Neural progenitor cell (in vitro differentiated cells): ENCODE results near the gene SLC16A12. TPM values are rescaled to one million over a fixed set of nuclear protein-coding genes. Genes with fewer than 3 reads are reported as not detected.
A peak's percentile ranks its signal among the peaks of the same experiment; 100 is the strongest.

ENCODE experiments used
- DNase-seq: peaks from one replicate; pipeline ENCODE4 v3.0.0-alpha.2; 2016; ENCODE audit warnings: low spot score
- H2AFZ ChIP-seq: fragments of 200-600 bp; sonication (generic); replicated peaks from 2 replicates; pipeline ENCODE4 v1.6.1; 2016; ENCODE audit warnings: antibody characterized with exemption
- H3F3A ChIP-seq: fragments of 200-600 bp; sonication (generic); 2 replicates; pipeline ENCODE4 v1.6.1; 2016; ENCODE audit warnings: antibody characterized with exemption, low read depth
- H3K27ac ChIP-seq: fragments of 200-600 bp; sonication (generic); 2 replicates; pipeline ENCODE4 v1.5.1; 2016; ENCODE audit warnings: mild to moderate bottlenecking
- H3K27me3 ChIP-seq: fragments of 200-600 bp; sonication (generic); 2 replicates; pipeline ENCODE4 v1.6.1; 2016; ENCODE audit warnings: mild to moderate bottlenecking, moderate library complexity
- H3K36me3 ChIP-seq: fragments of 200-600 bp; sonication (generic); 2 replicates; pipeline ENCODE4 v1.5.1; 2016
- H3K4me1 ChIP-seq: fragments of 200-600 bp; sonication (generic); 2 replicates; pipeline ENCODE4 v1.6.1; 2016; ENCODE audit warnings: mixed run types
- H3K4me2 ChIP-seq: fragments of 200-600 bp; sonication (generic); 2 replicates; pipeline ENCODE4 v1.6.1; 2016
- H3K4me3 ChIP-seq: fragments of 200-600 bp; sonication (generic); 2 replicates; pipeline ENCODE4 v1.5.1; 2016
- H3K79me2 ChIP-seq: fragments of 200-600 bp; sonication (generic); 2 replicates; pipeline ENCODE4 v1.6.1; 2016; ENCODE audit warnings: low read depth
- H3K9ac ChIP-seq: fragments of 200-600 bp; sonication (generic); 2 replicates; pipeline ENCODE4 v1.6.1; 2016
- H3K9me3 ChIP-seq: fragments of 200-600 bp; sonication (generic); 2 replicates; pipeline ENCODE4 v1.5.1; 2016; ENCODE audit warnings: low read depth
- H4K20me1 ChIP-seq: fragments of 200-600 bp; sonication (generic); 2 replicates; pipeline ENCODE4 v1.6.1; 2016; ENCODE audit warnings: low read depth
- H3K27ac Mint-ChIP-seq: 3 replicates; pipeline ENCODE4 v1.8.0; 2021; ENCODE audit warnings: mixed read lengths
- H3K27me3 Mint-ChIP-seq: 2 replicates; pipeline ENCODE4 v1.8.0; 2022; ENCODE audit warnings: low read depth, mild to moderate bottlenecking, inconsistent platforms, moderate library complexity, mixed read lengths; ENCODE audit not compliant: insufficient read depth
- H3K36me3 Mint-ChIP-seq: 3 replicates; pipeline ENCODE4 v1.8.0; 2021; ENCODE audit warnings: mixed read lengths
- H3K4me1 Mint-ChIP-seq: 3 replicates; pipeline ENCODE4 v1.8.0; 2021; ENCODE audit warnings: mixed read lengths
- H3K4me3 Mint-ChIP-seq: 3 replicates; pipeline ENCODE4 v1.8.0; 2021; ENCODE audit warnings: mild to moderate bottlenecking, moderate library complexity, mixed read lengths
- H3K9me3 Mint-ChIP-seq: 3 replicates; pipeline ENCODE4 v1.8.0; 2020; ENCODE audit warnings: mixed read lengths
- EZH2 ChIP-seq: fragments of 200-600 bp; sonication (generic); IDR thresholded peaks from 2 replicates; pipeline ENCODE4 v1.6.1; 2017; ENCODE audit warnings: antibody characterized with exemption, mild to moderate bottlenecking, moderate library complexity
- EZH2phosphoT487 ChIP-seq: fragments of 200-600 bp; sonication (generic); IDR thresholded peaks from 2 replicates; pipeline ENCODE4 v1.6.1; 2017; ENCODE audit warnings: antibody characterized with exemption
- total RNA-seq: library from RNA; depleted of rRNA; stranded (reverse); fragments of >200 nt; gene quantifications from 2 replicates; pipeline ENCODE4 v1.2.3, GENCODE V29; 2015; ENCODE audit warnings: low replicate concordance
- TF ChIP-seq, protein P1 (sequence below): fragments of 200-600 bp; sonication (generic); IDR thresholded peaks from 2 replicates; pipeline ENCODE4 v1.5.1; 2017; ENCODE audit warnings: antibody characterized with exemption, mild to moderate bottlenecking

SLC16A12 gene
- total RNA-seq, 1 donor from 2014 or later, result not detected

DNA sequence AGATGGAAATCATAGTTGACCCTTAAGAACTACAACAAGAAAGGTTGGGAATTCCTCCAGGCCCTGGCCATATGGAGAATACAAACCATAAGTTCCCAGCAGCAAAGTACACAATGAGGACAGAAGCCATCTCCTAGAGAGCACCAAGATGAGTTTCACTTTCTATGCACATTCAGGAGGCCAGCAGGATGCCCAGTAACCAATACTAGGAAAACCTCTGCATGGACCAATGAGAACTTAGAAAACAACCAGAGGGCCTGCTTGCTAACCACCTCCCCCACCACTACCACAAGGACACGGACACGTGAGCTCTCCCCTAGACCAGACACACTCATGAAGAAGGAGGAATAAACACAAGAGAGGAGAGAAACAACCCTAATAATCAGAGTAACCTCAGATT lies 64.8 kb downstream of the SLC16A12 start:
- H3K4me1 Mint-ChIP-seq, result peaks cover 2% of the 10 kb centered on the region
- no peaks in the 10 kb centered on the region for H4K20me1 ChIP-seq
- H3K4me3 ChIP-seq, result no peak overlapping the region
- no peaks in the 10 kb centered on the region for H3K4me1 ChIP-seq
- DNase-seq, result no peak
- no peak overlapping the region for H3K4me2 ChIP-seq
- no peak overlapping the region for H3K9ac ChIP-seq
- H2AFZ ChIP-seq, result no peak overlapping the region
- no peaks in the 10 kb centered on the region for H3K27me3 Mint-ChIP-seq
- no peaks in the 10 kb centered on the region for H3K27me3 ChIP-seq
- no peak overlapping the region for H3K4me3 Mint-ChIP-seq
- H3K27ac ChIP-seq, result no peak overlapping the region
- no peak overlapping the region for H3K27ac Mint-ChIP-seq
- H3K79me2 ChIP-seq, result no peaks in the 10 kb centered on the region
- H3K9me3 ChIP-seq, result no peaks in the 10 kb centered on the region
- TF ChIP-seq, protein P1, sequence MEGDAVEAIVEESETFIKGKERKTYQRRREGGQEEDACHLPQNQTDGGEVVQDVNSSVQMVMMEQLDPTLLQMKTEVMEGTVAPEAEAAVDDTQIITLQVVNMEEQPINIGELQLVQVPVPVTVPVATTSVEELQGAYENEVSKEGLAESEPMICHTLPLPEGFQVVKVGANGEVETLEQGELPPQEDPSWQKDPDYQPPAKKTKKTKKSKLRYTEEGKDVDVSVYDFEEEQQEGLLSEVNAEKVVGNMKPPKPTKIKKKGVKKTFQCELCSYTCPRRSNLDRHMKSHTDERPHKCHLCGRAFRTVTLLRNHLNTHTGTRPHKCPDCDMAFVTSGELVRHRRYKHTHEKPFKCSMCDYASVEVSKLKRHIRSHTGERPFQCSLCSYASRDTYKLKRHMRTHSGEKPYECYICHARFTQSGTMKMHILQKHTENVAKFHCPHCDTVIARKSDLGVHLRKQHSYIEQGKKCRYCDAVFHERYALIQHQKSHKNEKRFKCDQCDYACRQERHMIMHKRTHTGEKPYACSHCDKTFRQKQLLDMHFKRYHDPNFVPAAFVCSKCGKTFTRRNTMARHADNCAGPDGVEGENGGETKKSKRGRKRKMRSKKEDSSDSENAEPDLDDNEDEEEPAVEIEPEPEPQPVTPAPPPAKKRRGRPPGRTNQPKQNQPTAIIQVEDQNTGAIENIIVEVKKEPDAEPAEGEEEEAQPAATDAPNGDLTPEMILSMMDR, result no peak
- TF ChIP-seq EZH2 (no peak), EZH2phosphoT487 (no peak)
- no peaks in the 10 kb centered on the region for H3K9me3 Mint-ChIP-seq
- H3K36me3 ChIP-seq, result no peaks in the 10 kb centered on the region
- H3F3A ChIP-seq, result no peaks in the 10 kb centered on the region
- H3K36me3 Mint-ChIP-seq, result no peaks in the 10 kb centered on the region

DNA sequence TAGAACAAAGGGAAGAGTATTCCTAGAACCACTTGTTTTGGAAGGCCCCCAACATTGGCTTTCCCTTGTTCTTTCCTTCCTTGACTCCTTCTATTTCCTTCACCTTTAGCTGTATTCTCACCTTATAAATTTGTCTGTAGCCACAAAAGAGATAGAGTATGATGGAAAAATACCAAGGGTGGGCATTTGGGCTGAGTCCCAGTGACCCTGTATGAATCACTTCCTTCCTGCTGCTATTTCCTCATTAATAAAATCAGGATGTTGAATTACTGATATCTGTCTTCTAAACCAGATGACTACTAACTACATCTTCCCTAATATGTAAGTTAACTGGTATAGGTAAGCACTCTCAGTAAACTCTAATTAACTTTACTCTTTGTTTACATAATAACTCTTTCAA lies 65.9 kb downstream of the SLC16A12 start:
- TF ChIP-seq, protein P1, result no peak
- TF ChIP-seq EZH2, result no peak
- TF ChIP-seq EZH2phosphoT487, result no peak
- Histone ChIP-seq H3K27me3 (no peaks in the 10 kb centered on the region), H3K27ac (no peak overlapping the region), H3K9me3 (no peaks in the 10 kb centered on the region), H3K9ac (no peak overlapping the region), H2AFZ (no peak overlapping the region), H3K4me2 (no peak overlapping the region), H3F3A (no peaks in the 10 kb centered on the region), H3K4me1 (no peaks in the 10 kb centered on the region), H3K79me2 (no peaks in the 10 kb centered on the region), H3K36me3 (no peaks in the 10 kb centered on the region), H4K20me1 (no peaks in the 10 kb centered on the region), H3K4me3 (no peak overlapping the region)
- H3K4me3 Mint-ChIP-seq, result no peak overlapping the region
- no peak for DNase-seq
- H3K27me3 Mint-ChIP-seq, result no peaks in the 10 kb centered on the region
- H3K9me3 Mint-ChIP-seq, result no peaks in the 10 kb centered on the region
- no peak overlapping the region for H3K27ac Mint-ChIP-seq
- no peaks in the 10 kb centered on the region for H3K36me3 Mint-ChIP-seq
- peaks cover 2% of the 10 kb centered on the region for H3K4me1 Mint-ChIP-seq

DNA sequence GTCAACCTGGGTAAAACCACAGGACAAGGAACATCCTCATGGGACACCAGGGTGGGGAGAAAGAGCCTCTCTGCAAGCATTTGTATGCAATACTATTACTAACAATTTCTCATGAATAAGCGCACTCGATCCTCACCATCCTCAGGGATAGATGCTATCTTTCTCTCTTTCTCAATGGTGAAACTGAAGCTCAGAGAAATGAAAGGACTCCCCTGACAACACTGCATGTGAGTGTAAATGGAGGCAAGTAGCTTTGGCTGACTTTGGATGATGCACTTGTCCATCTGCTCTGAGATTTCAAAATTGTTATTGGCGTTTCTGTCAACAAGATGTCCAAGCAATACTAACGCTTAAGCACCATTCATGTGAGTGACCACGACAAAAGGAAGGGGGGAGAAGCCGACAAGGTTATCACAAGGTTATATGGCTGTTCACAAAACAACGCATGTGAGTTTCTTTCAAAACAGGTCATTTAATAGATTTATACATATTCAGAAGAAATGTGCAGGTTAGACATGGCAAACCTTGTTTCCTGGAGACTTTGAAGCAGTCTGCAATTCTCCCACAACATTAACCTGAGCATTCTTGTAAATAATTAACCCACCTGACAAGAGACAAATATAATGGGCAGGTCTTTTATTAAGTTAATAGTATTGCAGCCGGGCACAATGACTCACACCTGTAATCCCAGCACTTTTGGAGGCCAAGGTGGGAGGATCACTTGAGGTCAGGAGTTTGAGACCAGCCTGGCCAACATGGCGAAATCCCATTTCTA lies 67.0 kb downstream of the SLC16A12 start:
- H3K4me2 ChIP-seq, result no peak overlapping the region
- Mint-ChIP-seq H3K27ac (no peak overlapping the region), H3K36me3 (no peaks in the 10 kb centered on the region), H3K4me3 (no peak overlapping the region), H3K9me3 (no peaks in the 10 kb centered on the region), H3K4me1 (peaks cover 2% of the 10 kb centered on the region), H3K27me3 (no peaks in the 10 kb centered on the region)
- H3K9me3 ChIP-seq, result no peaks in the 10 kb centered on the region
- no peak overlapping the region for H3K9ac ChIP-seq
- no peak for TF ChIP-seq EZH2phosphoT487
- no peak overlapping the region for H3K4me3 ChIP-seq
- H3K79me2 ChIP-seq, result no peaks in the 10 kb centered on the region
- no peaks in the 10 kb centered on the region for H4K20me1 ChIP-seq
- no peaks in the 10 kb centered on the region for H3F3A ChIP-seq
- no peaks in the 10 kb centered on the region for H3K27me3 ChIP-seq
- H2AFZ ChIP-seq, result no peak overlapping the region
- no peaks in the 10 kb centered on the region for H3K4me1 ChIP-seq
- DNase-seq, result no peak
- H3K27ac ChIP-seq, result no peak overlapping the region
- H3K36me3 ChIP-seq, result no peaks in the 10 kb centered on the region

DNA sequence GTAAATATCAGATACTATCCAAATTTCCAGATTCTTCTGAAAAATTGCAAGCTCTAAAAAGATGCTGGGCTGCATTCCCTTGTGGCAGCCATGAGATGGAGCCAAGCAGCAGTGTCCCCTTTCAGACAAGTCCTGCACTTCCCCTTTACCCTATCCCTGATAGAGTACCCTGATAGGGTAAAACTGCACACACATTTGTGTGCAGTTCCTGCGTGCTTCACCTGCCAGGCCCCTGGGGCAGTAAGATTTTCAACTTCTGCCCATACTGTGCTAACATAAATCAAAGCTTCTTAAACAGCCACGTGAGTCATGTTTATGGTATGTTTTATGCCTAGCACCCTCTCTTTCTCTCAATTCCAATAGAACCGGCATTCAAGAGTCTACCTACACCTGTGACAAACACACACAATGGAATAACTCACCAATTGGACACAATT lies 68.8 kb downstream of the SLC16A12 start:
- H3K4me3 ChIP-seq, result no peak overlapping the region
- H2AFZ ChIP-seq, result no peak overlapping the region
- H3K27me3 Mint-ChIP-seq, result no peaks in the 10 kb centered on the region
- no peak overlapping the region for H3K27ac ChIP-seq
- no peak overlapping the region for H3K4me3 Mint-ChIP-seq
- no peak for TF ChIP-seq EZH2
- TF ChIP-seq, protein P1, result peak; percentile 52
- H3K36me3 Mint-ChIP-seq, result no peaks in the 10 kb centered on the region
- H3K4me1 ChIP-seq, result no peaks in the 10 kb centered on the region
- H4K20me1 ChIP-seq, result no peaks in the 10 kb centered on the region
- no peak overlapping the region for H3K27ac Mint-ChIP-seq
- H3K4me1 Mint-ChIP-seq, result peaks cover 2% of the 10 kb centered on the region
- H3K9ac ChIP-seq, result no peak overlapping the region
- no peaks in the 10 kb centered on the region for H3K9me3 Mint-ChIP-seq
- no peaks in the 10 kb centered on the region for H3K27me3 ChIP-seq
- no peaks in the 10 kb centered on the region for H3K9me3 ChIP-seq
- H3K36me3 ChIP-seq, result no peaks in the 10 kb centered on the region
- no peak overlapping the region for H3K4me2 ChIP-seq
- H3F3A ChIP-seq, result no peaks in the 10 kb centered on the region
- H3K79me2 ChIP-seq, result no peaks in the 10 kb centered on the region
- peak; percentile 31 for DNase-seq
